Hematopoietic multipotent progenitor cell treated with erythropoietin and hydrocortisone succinate and interleukin-3 and kit ligand, for 4 days (in vitro differentiated cells): ENCODE data around the gene KCNH5.

Source experiments
- DNase-seq: peaks from one replicate; pipeline ENCODE4 v3.0.0-alpha.2; 2015

KCNH5 gene

GRCh38 chr14:62994096-62994495 lies 51.2 kb downstream of the KCNH5 start:
- no peak for DNase-seq

DNA sequence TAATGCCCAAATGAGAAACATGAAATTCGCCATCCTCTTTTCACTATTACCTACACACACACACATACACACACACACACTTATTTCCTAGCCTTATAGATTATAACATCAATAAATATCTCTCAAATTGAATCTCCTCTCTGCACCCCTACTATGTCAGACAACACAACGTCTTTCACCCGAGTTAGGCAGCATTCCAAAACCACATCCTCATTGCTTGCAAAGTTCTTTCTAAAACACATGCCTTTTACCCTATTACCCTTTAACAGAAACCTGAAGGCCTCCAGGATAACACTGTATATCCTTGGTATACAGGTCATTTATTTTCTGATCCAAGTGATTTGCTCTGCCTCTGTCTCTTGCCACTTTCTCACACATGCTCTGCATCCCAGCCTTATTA lies 56.3 kb downstream of the KCNH5 start:
- DNase-seq: no peak

GRCh38 chr14:62983821-62984220 lies 61.4 kb downstream of the KCNH5 start:
- no peak for DNase-seq

DNA sequence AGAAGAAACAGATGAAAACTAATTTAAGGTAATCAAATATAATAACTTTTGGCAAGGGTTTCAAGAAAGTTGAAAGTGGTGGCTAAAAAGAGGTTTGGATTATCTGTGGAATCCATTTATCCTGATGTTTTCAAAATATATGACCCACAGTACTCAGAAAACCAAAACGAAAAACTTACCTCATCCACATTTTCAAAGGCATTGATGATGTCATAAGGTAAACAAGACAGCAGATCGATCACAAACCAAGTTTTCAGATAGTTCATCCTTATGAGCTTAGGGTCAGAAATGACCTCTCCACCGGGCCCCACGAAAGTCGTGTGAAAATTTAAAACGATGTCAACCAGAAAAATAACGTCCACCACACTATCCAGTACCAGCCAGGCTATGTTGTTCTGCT lies 64.6 kb downstream of the KCNH5 start:
- DNase-seq: no peak

GRCh38 chr14:62957562-62957961 lies 87.7 kb downstream of the KCNH5 start:
- no peak for DNase-seq

DNA sequence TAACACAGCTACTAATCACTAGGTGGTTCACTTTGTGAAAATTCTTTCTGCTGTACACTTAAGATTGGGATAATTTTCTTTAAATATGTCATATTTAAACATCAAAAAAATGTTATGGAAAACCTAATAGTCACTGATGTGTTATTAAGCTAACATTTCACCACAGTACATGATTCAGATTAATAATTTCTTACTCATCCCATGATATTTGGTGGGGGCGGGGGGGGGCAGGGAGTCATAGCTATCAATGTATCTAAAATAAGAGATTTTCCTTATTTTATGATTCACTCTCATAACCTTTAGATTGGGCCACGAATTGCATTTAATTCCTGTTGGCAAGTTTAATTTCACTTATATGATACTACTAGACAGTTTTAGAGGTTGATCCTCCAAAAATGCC lies 88.8 kb downstream of the KCNH5 start:
- no peak for DNase-seq

GRCh38 chr14:62954165-62954564 lies 91.1 kb downstream of the KCNH5 start:
- DNase-seq: no peak

- DNase-seq: no peak
Measured at GRCh38 chr14:62952226-62952625, 93.0 kb downstream of the KCNH5 start.

DNA sequence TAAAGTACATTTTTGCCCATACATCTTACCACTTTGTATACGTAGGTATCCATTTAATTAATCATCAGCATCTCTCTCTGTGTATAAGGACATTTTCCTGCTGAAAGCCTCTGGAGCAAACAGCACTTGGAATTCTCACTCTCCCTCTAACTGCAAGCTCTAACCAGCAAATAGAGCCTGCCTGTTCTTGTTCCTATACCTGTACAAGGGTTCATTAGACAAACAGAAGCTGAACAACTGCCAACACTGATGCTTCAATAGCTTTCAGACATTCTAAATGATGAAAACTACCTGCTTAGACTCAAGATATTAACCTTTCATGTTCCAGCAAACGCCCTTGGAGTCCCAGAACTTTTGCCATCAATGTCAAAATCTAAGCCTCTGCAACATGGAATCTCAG lies 98.0 kb downstream of the KCNH5 start:
- no peak for DNase-seq

- DNase-seq: no peak
Measured at GRCh38 chr14:62946221-62946620, 99.0 kb downstream of the KCNH5 start.

- no peak for DNase-seq
Measured at GRCh38 chr14:62943202-62943601, 102.1 kb downstream of the KCNH5 start.

- no peak for DNase-seq
Measured at GRCh38 chr14:62939970-62940369, 105.3 kb downstream of the KCNH5 start.

- DNase-seq: no peak
Measured at GRCh38 chr14:62938778-62939177, 106.5 kb downstream of the KCNH5 start.

GRCh38 chr14:62934439-62934838 lies 110.8 kb downstream of the KCNH5 start:
- no peak for DNase-seq

- DNase-seq: no peak
Measured at GRCh38 chr14:62921466-62921865, 123.8 kb downstream of the KCNH5 start.

DNA sequence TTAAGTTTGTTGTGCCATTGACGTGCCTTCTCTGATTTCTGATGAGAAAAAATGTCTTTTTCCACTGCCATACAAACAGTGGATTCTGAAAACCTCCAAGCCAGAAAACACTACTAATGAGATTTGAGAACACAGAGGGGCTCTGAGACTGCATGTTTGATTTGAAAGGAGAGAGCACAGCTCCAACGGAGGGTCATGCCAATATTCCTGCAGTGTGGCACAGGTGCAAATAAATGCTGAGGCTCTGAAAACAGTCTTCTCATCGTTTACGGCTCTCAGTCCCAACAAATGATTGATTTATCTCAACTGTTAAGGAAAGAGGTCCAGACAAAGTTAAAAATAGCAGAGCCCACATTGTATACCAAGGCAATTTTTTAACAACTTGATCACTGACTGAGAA lies 128.7 kb downstream of the KCNH5 start:
- DNase-seq: no peak

- no peak for DNase-seq
Measured at GRCh38 chr14:62914873-62915272, 130.4 kb downstream of the KCNH5 start.

DNA sequence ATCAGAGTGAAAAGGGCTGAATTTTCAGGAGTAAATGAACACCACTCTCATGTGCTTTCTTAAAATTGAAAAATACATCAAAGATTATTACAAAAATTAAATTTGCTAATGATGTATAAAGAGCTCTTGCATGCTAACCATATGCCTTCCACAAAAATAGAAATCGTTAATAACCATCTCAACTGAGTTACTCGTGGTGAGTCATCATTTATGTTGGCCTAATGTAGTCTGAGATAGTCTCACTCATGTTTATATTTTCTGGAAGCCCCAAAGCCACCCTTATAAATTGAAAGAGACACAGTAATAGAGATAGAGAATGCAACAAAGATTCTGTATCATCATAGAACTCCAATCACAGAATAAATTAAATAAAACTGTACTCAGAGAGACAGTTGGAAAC lies 131.2 kb downstream of the KCNH5 start:
- no peak for DNase-seq

GRCh38 chr14:62908506-62908905 lies 136.8 kb downstream of the KCNH5 start:
- no peak for DNase-seq

GRCh38 chr14:62905566-62905965 lies 139.7 kb downstream of the KCNH5 start:
- no peak for DNase-seq

- no peak for DNase-seq
Measured at GRCh38 chr14:62897771-62898170, 147.5 kb downstream of the KCNH5 start.

DNA sequence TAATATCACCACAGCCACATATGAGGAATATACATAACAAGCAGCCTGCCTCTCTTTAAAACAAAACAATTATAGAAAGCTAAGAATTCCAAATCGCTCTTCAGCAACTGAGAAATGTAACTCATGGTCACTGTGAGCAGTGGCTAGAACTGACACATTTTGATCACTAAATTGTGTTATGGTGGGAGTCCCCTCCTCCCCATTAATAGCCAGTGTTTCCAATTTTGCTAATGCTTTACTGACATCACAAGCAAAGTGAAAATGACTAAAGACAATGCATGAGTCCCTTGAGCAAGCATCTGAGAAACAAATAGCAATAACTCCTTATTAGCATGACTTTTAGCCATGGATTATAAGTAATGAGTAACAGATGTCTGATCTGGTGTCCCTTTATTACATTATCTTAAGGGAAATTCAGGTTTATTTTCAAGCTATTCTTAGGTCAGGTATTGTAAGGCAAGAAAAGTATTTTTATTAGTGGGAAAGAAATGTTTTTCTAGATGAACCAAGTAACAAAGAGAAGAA lies 148.3 kb downstream of the KCNH5 start:
- DNase-seq: no peak

GRCh38 chr14:62894736-62895135 lies 150.5 kb downstream of the KCNH5 start:
- DNase-seq: no peak

DNA sequence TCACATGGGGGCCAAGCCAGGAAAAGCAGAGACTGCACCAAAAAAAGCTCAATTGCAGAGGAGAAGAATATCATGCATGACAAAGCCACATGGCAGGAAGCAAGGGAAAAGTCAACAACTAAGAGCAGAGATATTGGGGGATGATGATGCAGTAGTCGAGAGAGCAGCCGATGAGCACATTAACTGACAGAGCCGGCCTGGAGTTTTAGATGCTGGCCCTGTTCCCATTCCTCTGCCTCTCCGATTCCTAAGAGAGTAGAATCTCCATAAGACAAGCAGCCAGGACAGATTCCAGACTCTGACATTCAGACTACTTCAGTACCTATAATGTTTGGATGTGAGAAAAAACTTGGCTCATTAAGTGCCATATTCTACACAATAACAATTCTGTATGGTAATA lies 155.9 kb downstream of the KCNH5 start:
- DNase-seq: no peak

- DNase-seq: no peak
Measured at GRCh38 chr14:62886461-62886860, 158.8 kb downstream of the KCNH5 start.

- no peak for DNase-seq
Measured at GRCh38 chr14:62885451-62885850, 159.8 kb downstream of the KCNH5 start.
